ENCODE data around the gene PDE8A. TPM values are rescaled to one million over a fixed set of nuclear protein-coding genes. Genes with fewer than 3 reads are reported as not detected.

PDE8A gene
- total and polyA plus RNA-seq, 2 of the 13 experiments (the other 11 are each of a cell fraction or from before 2014, with no cell fraction given): 26.3 to 48.5 TPM

DNA sequence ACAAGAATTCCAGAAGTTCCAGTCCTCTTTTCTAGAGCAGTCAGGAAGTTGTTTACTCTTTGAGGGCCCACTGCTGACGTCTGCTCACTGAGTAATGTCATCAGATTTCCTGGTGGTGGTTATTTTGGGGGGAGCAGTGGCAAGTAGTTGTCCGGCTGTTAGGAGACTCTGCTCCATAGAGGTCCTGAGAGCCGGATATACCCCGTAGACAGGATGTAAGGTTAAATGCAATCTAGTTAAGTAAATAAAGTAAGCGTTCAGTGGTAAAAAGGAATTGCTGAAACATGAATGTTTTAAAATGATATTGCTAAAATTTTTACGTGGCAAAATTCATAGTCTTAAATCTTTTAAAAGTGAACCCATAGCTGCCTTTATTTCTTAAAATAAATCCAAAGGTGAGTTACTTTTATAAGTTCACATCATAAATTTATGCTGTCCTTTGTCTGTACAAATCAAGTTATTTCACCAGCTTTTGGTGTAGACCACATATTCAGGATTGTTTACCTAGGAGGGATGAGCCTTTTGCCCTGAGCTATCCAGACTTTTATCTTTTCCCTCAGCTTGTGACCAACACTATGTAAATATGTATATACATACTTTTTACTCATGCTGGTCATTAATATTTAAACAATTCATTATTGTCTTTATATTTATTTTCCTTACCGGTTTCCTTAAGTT lies 65.8 kb downstream of the PDE8A start (continued):
- TF ChIP-seq ZSCAN12 (CRISPR knock-in tag; IDR thresholded peaks at IDR 0.05): 0 out of 2 replicates have a peak, but pooled peaks have one; percentile 12
- TF ChIP-seq, protein P1, sequence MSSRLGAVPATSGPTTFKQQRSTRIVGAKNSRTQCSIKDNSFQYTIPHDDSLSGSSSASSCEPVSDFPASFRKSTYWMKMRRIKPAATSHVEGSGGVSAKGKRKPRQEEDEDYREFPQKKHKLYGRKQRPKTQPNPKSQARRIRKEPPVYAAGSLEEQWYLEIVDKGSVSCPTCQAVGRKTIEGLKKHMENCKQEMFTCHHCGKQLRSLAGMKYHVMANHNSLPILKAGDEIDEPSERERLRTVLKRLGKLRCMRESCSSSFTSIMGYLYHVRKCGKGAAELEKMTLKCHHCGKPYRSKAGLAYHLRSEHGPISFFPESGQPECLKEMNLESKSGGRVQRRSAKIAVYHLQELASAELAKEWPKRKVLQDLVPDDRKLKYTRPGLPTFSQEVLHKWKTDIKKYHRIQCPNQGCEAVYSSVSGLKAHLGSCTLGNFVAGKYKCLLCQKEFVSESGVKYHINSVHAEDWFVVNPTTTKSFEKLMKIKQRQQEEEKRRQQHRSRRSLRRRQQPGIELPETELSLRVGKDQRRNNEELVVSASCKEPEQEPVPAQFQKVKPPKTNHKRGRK (CRISPR knock-in tag; IDR thresholded peaks at IDR 0.05): no peak
- no peak for TF ChIP-seq RBFOX2 (IDR thresholded peaks at IDR 0.05; ENCODE audit: low read depth, low read length)
- TF ChIP-seq ZNF143 (CRISPR knock-in tag; IDR thresholded peaks at IDR 0.05): no peak
- peak; percentile 96; the same call in 1 of the 2 replicates for TF ChIP-seq ZBTB20 (CRISPR knock-in tag; IDR thresholded peaks at IDR 0.05; ENCODE audit: borderline replicate concordance, low read depth)
- peak; percentile 88 for TF ChIP-seq FOXA3 (CRISPR knock-in tag; IDR thresholded peaks at IDR 0.05)
- no peak for TF ChIP-seq REPIN1 (CRISPR knock-in tag; IDR thresholded peaks at IDR 0.05; ENCODE audit: borderline replicate concordance, low read depth)
- TF ChIP-seq CEBPB (IDR thresholded peaks at IDR 0.05; ENCODE audit: borderline replicate concordance, low read depth, low read length): no peak
- TF ChIP-seq ZNF10 (CRISPR knock-in tag; IDR thresholded peaks at IDR 0.05; ENCODE audit: borderline replicate concordance, low read depth): no peak
- TF ChIP-seq, protein P2, sequence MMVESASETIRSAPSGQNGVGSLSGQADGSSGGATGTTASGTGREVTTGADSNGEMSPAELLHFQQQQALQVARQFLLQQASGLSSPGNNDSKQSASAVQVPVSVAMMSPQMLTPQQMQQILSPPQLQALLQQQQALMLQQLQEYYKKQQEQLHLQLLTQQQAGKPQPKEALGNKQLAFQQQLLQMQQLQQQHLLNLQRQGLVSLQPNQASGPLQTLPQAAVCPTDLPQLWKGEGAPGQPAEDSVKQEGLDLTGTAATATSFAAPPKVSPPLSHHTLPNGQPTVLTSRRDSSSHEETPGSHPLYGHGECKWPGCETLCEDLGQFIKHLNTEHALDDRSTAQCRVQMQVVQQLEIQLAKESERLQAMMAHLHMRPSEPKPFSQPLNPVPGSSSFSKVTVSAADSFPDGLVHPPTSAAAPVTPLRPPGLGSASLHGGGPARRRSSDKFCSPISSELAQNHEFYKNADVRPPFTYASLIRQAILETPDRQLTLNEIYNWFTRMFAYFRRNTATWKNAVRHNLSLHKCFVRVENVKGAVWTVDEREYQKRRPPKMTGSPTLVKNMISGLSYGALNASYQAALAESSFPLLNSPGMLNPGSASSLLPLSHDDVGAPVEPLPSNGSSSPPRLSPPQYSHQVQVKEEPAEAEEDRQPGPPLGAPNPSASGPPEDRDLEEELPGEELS (CRISPR knock-in tag; IDR thresholded peaks at IDR 0.05): peak; percentile 90
- TF ChIP-seq KLF15 (CRISPR knock-in tag; IDR thresholded peaks at IDR 0.05; ENCODE audit: borderline replicate concordance): no peak
- 0 out of 2 replicates have a peak, but pooled peaks have one; percentile 28 for TF ChIP-seq KDM1A (CRISPR knock-in tag; IDR thresholded peaks at IDR 0.05)
- peak; percentile 15 for TF ChIP-seq SKI (IDR thresholded peaks at IDR 0.05; ENCODE audit: partially characterized antibody)
- TF ChIP-seq, protein P3, sequence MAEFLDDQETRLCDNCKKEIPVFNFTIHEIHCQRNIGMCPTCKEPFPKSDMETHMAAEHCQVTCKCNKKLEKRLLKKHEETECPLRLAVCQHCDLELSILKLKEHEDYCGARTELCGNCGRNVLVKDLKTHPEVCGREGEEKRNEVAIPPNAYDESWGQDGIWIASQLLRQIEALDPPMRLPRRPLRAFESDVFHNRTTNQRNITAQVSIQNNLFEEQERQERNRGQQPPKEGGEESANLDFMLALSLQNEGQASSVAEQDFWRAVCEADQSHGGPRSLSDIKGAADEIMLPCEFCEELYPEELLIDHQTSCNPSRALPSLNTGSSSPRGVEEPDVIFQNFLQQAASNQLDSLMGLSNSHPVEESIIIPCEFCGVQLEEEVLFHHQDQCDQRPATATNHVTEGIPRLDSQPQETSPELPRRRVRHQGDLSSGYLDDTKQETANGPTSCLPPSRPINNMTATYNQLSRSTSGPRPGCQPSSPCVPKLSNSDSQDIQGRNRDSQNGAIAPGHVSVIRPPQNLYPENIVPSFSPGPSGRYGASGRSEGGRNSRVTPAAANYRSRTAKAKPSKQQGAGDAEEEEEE (CRISPR knock-in tag; IDR thresholded peaks at IDR 0.05; ENCODE audit: borderline replicate concordance): no peak
- peak; percentile 66 for TF ChIP-seq SOX5 (CRISPR knock-in tag; IDR thresholded peaks at IDR 0.05; ENCODE audit: borderline replicate concordance)
- TF ChIP-seq THAP11 (CRISPR knock-in tag; IDR thresholded peaks at IDR 0.05): peak; percentile 26; the same call in 1 of the 2 replicates
- TF ChIP-seq EEA1 (CRISPR knock-in tag; IDR thresholded peaks at IDR 0.05; ENCODE audit: borderline replicate concordance): no peak
- TF ChIP-seq, protein P4, sequence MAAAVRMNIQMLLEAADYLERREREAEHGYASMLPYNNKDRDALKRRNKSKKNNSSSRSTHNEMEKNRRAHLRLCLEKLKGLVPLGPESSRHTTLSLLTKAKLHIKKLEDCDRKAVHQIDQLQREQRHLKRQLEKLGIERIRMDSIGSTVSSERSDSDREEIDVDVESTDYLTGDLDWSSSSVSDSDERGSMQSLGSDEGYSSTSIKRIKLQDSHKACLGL (CRISPR knock-in tag; IDR thresholded peaks at IDR 0.05): no peak
- TF ChIP-seq GABPB1 (CRISPR knock-in tag; IDR thresholded peaks at IDR 0.05): peak; percentile 25; the same call in 1 of the 2 replicates
- TF ChIP-seq ZFP36L2 (CRISPR knock-in tag; IDR thresholded peaks at IDR 0.05): no peak
- TF ChIP-seq, protein P5, sequence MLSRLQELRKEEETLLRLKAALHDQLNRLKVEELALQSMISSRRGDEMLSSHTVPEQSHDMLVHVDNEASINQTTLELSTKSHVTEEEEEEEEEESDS (CRISPR knock-in tag; IDR thresholded peaks at IDR 0.05; ENCODE audit: borderline replicate concordance): 0 out of 2 replicates have a peak, but pooled peaks have one; percentile 38
- TF ChIP-seq CREB1 (IDR thresholded peaks at IDR 0.05): peak; percentile 72
- TF ChIP-seq CREB1 (CRISPR knock-in tag; IDR thresholded peaks at IDR 0.05): peak; percentile 91
- TF ChIP-seq HOXA5 (CRISPR knock-in tag; IDR thresholded peaks at IDR 0.05): 0 out of 2 replicates have a peak, but pooled peaks have one; percentile 21
